NB4 (cell line): ENCODE data around the gene ICE2.
A peak's percentile ranks its signal among the peaks of the same experiment; 100 is the strongest.

Experiments
- DNase-seq: peaks from one replicate; pipeline ENCODE4 v3.0.0; 2010; ENCODE audit warnings: low read depth
- H3K4me3 ChIP-seq: one replicate; pipeline ENCODE4 v1.5.1; 2011; ENCODE audit warnings: mild to moderate bottlenecking, low read depth, low read length, moderate library complexity
- MYC ChIP-seq: IDR thresholded peaks from 2 replicates; pipeline ENCODE4 v1.6.1; 2011; ENCODE audit warnings: low read depth, low read length
- POLR2A ChIP-seq: IDR thresholded peaks from 2 replicates; pipeline ENCODE4 v1.6.1; 2011; ENCODE audit warnings: mild to moderate bottlenecking; ENCODE audit not compliant: insufficient read length; ENCODE audit errors: extremely low read depth
- TF ChIP-seq, protein P1 (sequence below): IDR thresholded peaks from 2 replicates; pipeline ENCODE4 v1.6.1; 2011; ENCODE audit warnings: low read depth, low read length
- TF ChIP-seq, protein P2 (sequence below): IDR thresholded peaks from one replicate; pipeline ENCODE4 v1.5.1; 2012; ENCODE audit warnings: low read depth, low read length

The ICE2 gene

GRCh38 chr15:60454824-60455223 lies 24.1 kb downstream of the ICE2 start:
- no peak overlapping the region for H3K4me3 ChIP-seq
- no peak for DNase-seq
- TF ChIP-seq MYC = no peak
- TF ChIP-seq POLR2A = no peak
- TF ChIP-seq, protein P1, sequence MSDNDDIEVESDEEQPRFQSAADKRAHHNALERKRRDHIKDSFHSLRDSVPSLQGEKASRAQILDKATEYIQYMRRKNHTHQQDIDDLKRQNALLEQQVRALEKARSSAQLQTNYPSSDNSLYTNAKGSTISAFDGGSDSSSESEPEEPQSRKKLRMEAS = no peak
- TF ChIP-seq, protein P2, sequence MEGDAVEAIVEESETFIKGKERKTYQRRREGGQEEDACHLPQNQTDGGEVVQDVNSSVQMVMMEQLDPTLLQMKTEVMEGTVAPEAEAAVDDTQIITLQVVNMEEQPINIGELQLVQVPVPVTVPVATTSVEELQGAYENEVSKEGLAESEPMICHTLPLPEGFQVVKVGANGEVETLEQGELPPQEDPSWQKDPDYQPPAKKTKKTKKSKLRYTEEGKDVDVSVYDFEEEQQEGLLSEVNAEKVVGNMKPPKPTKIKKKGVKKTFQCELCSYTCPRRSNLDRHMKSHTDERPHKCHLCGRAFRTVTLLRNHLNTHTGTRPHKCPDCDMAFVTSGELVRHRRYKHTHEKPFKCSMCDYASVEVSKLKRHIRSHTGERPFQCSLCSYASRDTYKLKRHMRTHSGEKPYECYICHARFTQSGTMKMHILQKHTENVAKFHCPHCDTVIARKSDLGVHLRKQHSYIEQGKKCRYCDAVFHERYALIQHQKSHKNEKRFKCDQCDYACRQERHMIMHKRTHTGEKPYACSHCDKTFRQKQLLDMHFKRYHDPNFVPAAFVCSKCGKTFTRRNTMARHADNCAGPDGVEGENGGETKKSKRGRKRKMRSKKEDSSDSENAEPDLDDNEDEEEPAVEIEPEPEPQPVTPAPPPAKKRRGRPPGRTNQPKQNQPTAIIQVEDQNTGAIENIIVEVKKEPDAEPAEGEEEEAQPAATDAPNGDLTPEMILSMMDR = no peak

DNA sequence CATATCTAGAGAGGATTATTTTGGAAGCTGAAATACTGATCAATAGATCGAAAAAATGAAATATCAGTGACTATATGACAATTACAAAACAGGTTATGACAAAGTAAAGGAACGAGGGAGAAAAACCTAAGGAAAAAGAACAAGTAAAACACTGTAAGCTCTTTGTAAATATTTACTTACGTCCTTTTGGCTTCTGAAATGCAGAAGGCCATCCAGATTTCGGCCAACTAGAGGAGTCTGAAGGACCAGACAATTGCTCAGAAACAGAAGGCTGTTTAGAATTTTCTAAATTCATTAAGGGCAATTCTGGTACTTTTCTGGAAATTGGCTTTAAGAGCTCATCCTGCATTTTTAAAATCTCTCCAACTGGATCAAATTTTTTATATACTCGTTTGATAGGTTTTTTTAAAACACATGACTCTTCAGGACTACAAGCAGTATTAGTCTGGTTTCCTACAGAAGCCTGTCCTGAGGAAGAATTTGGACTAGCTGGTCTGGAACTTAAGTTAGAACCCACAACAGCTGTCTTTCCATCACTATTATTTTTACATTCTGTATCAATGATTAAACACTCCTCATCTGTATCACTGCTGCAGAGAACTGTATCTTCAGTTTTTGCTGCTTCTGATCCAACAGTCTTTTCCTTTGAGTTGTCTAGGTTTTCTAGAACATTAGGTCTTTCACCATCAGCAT lies 30.1 kb downstream of the ICE2 start:
- no peak for DNase-seq
- TF ChIP-seq, protein P1 = no peak
- TF ChIP-seq MYC = no peak
- TF ChIP-seq POLR2A = no peak
- TF ChIP-seq, protein P2 = no peak
- no peak overlapping the region for H3K4me3 ChIP-seq

DNA sequence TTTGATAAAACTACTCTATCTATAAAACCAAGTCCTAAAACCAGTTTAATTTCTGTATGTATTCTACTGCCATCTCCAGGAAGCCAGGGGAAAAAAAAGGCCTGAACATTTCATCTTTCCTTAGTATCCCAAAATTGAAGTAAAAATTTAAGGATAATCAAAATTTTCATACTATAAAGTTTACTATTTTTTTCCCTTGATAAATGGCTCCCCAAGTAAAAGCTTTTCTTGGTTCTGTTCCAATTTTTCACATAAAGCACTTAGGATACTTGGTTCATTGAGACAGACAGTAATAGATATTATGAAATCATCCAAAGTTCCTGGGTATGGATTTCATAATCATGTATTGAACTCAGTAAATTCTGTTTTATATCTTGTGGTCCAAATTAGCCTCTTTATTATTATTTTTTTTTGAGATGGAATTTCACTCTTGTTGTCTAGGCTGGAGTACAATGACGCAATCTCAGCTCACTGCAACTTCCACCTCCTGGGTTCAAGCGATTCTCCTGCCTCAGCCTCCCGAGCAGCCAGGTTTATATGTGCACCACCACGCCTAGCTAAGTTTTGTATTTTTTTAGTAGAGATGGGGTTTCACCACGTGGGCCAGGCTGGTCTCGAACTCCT lies 34.5 kb downstream of the ICE2 start:
- DNase-seq = peak; percentile 12
- TF ChIP-seq, protein P1 = no peak
- TF ChIP-seq, protein P2 = peak; percentile 18
- H3K4me3 ChIP-seq = no peak overlapping the region

- TF ChIP-seq, protein P2 = no peak
- TF ChIP-seq POLR2A (no peak), MYC (no peak)
- TF ChIP-seq, protein P1 = no peak
- no peak for DNase-seq
- no peak overlapping the region for H3K4me3 ChIP-seq
Observed at GRCh38 chr15:60442763-60443162, 36.2 kb downstream of the ICE2 start.

DNA sequence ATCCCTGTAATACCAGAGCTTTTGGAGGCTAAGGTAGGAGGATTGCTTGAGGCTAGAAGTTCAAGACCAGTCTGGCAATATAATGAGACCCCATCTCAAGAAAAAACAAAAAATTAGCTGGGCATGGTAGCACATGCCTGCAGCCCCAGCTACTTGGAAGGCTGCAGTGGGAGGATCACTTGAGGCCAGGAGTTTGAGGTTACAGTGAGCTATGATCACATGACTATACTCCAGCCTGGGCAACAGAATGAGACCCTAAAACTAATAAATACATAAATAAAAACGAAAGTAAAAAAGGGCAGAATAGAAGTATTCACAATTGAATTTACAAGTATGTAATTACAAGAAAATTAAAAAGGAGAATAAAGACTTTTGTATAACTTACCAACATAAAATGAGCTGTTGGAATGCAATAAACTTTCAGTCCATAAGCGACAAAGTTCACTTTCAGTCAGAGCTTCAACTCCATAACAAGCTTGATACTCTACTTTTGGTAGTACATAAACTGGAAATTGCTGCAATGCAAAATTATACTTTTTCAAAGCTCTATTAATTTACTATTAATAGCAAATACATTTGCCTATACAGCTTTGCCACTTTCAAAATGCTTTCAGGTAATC lies 36.8 kb downstream of the ICE2 start:
- DNase-seq = no peak
- no peak for TF ChIP-seq POLR2A
- TF ChIP-seq, protein P2 = no peak
- no peak for TF ChIP-seq MYC
- TF ChIP-seq, protein P1 = no peak
- no peak overlapping the region for H3K4me3 ChIP-seq
